CD4-positive, alpha-beta T cell treated with Interleukin-10 for 1 hour (primary cell): ENCODE results near the gene C2CD4D.
A peak's percentile ranks its signal among the peaks of the same experiment; 100 is the strongest.
"Not testable (repeated sequence)": the region's sequence is repeated elsewhere in the genome, so short reads cannot be mapped to it uniquely, and the experiment has no call there.

Experiments used
- DNase-seq: peaks from one replicate; pipeline ENCODE4 v3.0.0-alpha.2; 2020

C2CD4D gene

GRCh38 chr1:151839457-151840403, at the start of gene C2CD4D:
Gene C2CD4D, minus strand, starts transcription at chr1:151839820. Its CDS starts 831 bp downstream, at chr1:151838989.
- peak; percentile 82 for DNase-seq

GRCh38 chr1:151888972-151889570, 49.5 kb upstream of the C2CD4D start:
- peak; percentile 52 for DNase-seq

GRCh38 chr1:151887028-151887427, 47.4 kb upstream of the C2CD4D start:
- DNase-seq, result no peak

GRCh38 chr1:151885479-151885878, 45.9 kb upstream of the C2CD4D start:
- DNase-seq, result no peak

GRCh38 chr1:151884879-151885278, 45.3 kb upstream of the C2CD4D start:
- DNase-seq, result not testable (repeated sequence)

- not testable (repeated sequence) for DNase-seq
Observed at GRCh38 chr1:151884445-151884844, 44.8 kb upstream of the C2CD4D start.

GRCh38 chr1:151883898-151884297, 44.3 kb upstream of the C2CD4D start:
- DNase-seq, result not testable (repeated sequence)

GRCh38 chr1:151882918-151883317, 43.3 kb upstream of the C2CD4D start:
- not testable (repeated sequence) for DNase-seq

GRCh38 chr1:151882466-151882865, 42.8 kb upstream of the C2CD4D start:
- DNase-seq, result no peak

GRCh38 chr1:151881479-151881878, 41.9 kb upstream of the C2CD4D start:
- no peak for DNase-seq

- DNase-seq, result no peak
Observed at GRCh38 chr1:151875419-151876097, 35.9 kb upstream of the C2CD4D start.

- DNase-seq, result not testable (repeated sequence)
Observed at GRCh38 chr1:151872776-151873175, 33.2 kb upstream of the C2CD4D start.

- DNase-seq, result no peak
Observed at GRCh38 chr1:151871284-151872030, 31.8 kb upstream of the C2CD4D start.

- no peak for DNase-seq
Observed at GRCh38 chr1:151868486-151868885, 28.9 kb upstream of the C2CD4D start.

GRCh38 chr1:151867765-151868411, 28.3 kb upstream of the C2CD4D start:
- no peak for DNase-seq

- no peak for DNase-seq
Observed at GRCh38 chr1:151867321-151867720, 27.7 kb upstream of the C2CD4D start.

- no peak for DNase-seq
Observed at GRCh38 chr1:151864411-151864810, 24.8 kb upstream of the C2CD4D start.

GRCh38 chr1:151862604-151863003, 23.0 kb upstream of the C2CD4D start:
- DNase-seq, result no peak

- DNase-seq, result no peak
Observed at GRCh38 chr1:151860504-151861187, 21.0 kb upstream of the C2CD4D start.

- no peak for DNase-seq
Observed at GRCh38 chr1:151859891-151860293, 20.3 kb upstream of the C2CD4D start.

- no peak for DNase-seq
Observed at GRCh38 chr1:151858886-151859665, 19.5 kb upstream of the C2CD4D start.
